Effector memory CD4-positive, alpha-beta T cell (primary cell): Measurements from ENCODE around the gene PTPRM.

Experiments used
- DNase-seq, 3 donors: peaks; one replicate each; pipeline ENCODE4 v3.0.0-alpha.2; 2020
- H3K27ac ChIP-seq: 2 replicates; pipeline ENCODE4 v1.7.0; 2013; ENCODE audit warnings: mild to moderate bottlenecking, low read length, moderate library complexity; ENCODE audit not compliant: insufficient read depth, poor library complexity, severe bottlenecking
- H3K27me3 ChIP-seq: replicated peaks from 2 replicates; pipeline ENCODE4 v1.7.0; 2013; ENCODE audit warnings: mild to moderate bottlenecking, low read length; ENCODE audit not compliant: insufficient read depth, control insufficient read depth, poor library complexity, severe bottlenecking
- H3K36me3 ChIP-seq: 2 replicates; pipeline ENCODE4 v1.7.0; 2013; ENCODE audit warnings: mild to moderate bottlenecking, low read length, moderate library complexity; ENCODE audit not compliant: control insufficient read depth, insufficient read depth
- H3K4me1 ChIP-seq: 2 replicates; pipeline ENCODE4 v1.7.0; 2013; ENCODE audit warnings: low read length, mild to moderate bottlenecking; ENCODE audit not compliant: control insufficient read depth, insufficient read depth, poor library complexity, severe bottlenecking
- H3K4me3 ChIP-seq: 2 replicates; pipeline ENCODE4 v1.7.0; 2013; ENCODE audit warnings: low read length, low read depth, mild to moderate bottlenecking; ENCODE audit not compliant: insufficient read depth, poor library complexity, severe bottlenecking
- H3K9me3 ChIP-seq: 2 replicates; pipeline ENCODE4 v1.7.0; 2013; ENCODE audit warnings: mild to moderate bottlenecking, low read length, moderate library complexity; ENCODE audit not compliant: control insufficient read depth

Gene PTPRM

GRCh38 chr18:8253944-8254343 lies 686.8 kb downstream of the PTPRM start:
- Histone ChIP-seq H3K27me3 (no peaks in the 10 kb centered on the region), H3K4me1 (no peaks in the 10 kb centered on the region), H3K27ac (no peak overlapping the region), H3K9me3 (no peaks in the 10 kb centered on the region), H3K4me3 (no peak overlapping the region), H3K36me3 (no peaks in the 10 kb centered on the region)
- no peak for DNase-seq

GRCh38 chr18:8254654-8255053 lies 687.5 kb downstream of the PTPRM start:
- H3K36me3 ChIP-seq = no peaks in the 10 kb centered on the region
- DNase-seq = no peak
- H3K4me3 ChIP-seq = no peak overlapping the region
- no peaks in the 10 kb centered on the region for H3K9me3 ChIP-seq
- no peak overlapping the region for H3K27ac ChIP-seq
- no peaks in the 10 kb centered on the region for H3K27me3 ChIP-seq
- no peaks in the 10 kb centered on the region for H3K4me1 ChIP-seq

- no peaks in the 10 kb centered on the region for H3K36me3 ChIP-seq
- H3K27ac ChIP-seq = no peak overlapping the region
- H3K4me3 ChIP-seq = no peak overlapping the region
- no peak for DNase-seq
- no peaks in the 10 kb centered on the region for H3K4me1 ChIP-seq
- no peaks in the 10 kb centered on the region for H3K9me3 ChIP-seq
- H3K27me3 ChIP-seq = no peaks in the 10 kb centered on the region
Measured at GRCh38 chr18:8257851-8258434, 690.8 kb downstream of the PTPRM start.

GRCh38 chr18:8260319-8260718 lies 693.2 kb downstream of the PTPRM start:
- no peaks in the 10 kb centered on the region for H3K4me1 ChIP-seq

GRCh38 chr18:8260827-8261226 lies 693.7 kb downstream of the PTPRM start:
- H3K27me3 ChIP-seq = no peaks in the 10 kb centered on the region
- H3K4me1 ChIP-seq = no peaks in the 10 kb centered on the region
- no peaks in the 10 kb centered on the region for H3K9me3 ChIP-seq
- DNase-seq = no peak
- H3K27ac ChIP-seq = no peak overlapping the region
- H3K4me3 ChIP-seq = no peak overlapping the region
- H3K36me3 ChIP-seq = no peaks in the 10 kb centered on the region

More at GRCh38 chr18:8260319-8260718, 693.2 kb downstream of the PTPRM start:
- no peak for DNase-seq
- no peak overlapping the region for H3K4me3 ChIP-seq
- no peaks in the 10 kb centered on the region for H3K27me3 ChIP-seq
- H3K27ac ChIP-seq = no peak overlapping the region
- H3K36me3 ChIP-seq = no peaks in the 10 kb centered on the region
- no peaks in the 10 kb centered on the region for H3K9me3 ChIP-seq

GRCh38 chr18:8261651-8262091 lies 694.6 kb downstream of the PTPRM start:
- no peaks in the 10 kb centered on the region for H3K36me3 ChIP-seq
- no peaks in the 10 kb centered on the region for H3K27me3 ChIP-seq
- no peaks in the 10 kb centered on the region for H3K9me3 ChIP-seq
- no peaks in the 10 kb centered on the region for H3K4me1 ChIP-seq
- H3K27ac ChIP-seq = no peak overlapping the region
- no peak for DNase-seq
- H3K4me3 ChIP-seq = no peak overlapping the region

GRCh38 chr18:8262221-8262620 lies 695.1 kb downstream of the PTPRM start:
- DNase-seq = no peak
- Histone ChIP-seq H3K4me1 (no peaks in the 10 kb centered on the region), H3K9me3 (no peaks in the 10 kb centered on the region), H3K27me3 (no peaks in the 10 kb centered on the region), H3K4me3 (no peak overlapping the region), H3K36me3 (no peaks in the 10 kb centered on the region), H3K27ac (no peak overlapping the region)

- no peaks in the 10 kb centered on the region for H3K9me3 ChIP-seq
- DNase-seq = no peak
- H3K27ac ChIP-seq = no peak overlapping the region
- H3K4me3 ChIP-seq = no peak overlapping the region
- no peaks in the 10 kb centered on the region for H3K27me3 ChIP-seq
- H3K36me3 ChIP-seq = no peaks in the 10 kb centered on the region
- no peaks in the 10 kb centered on the region for H3K4me1 ChIP-seq
Measured at GRCh38 chr18:8264116-8264515, 697.0 kb downstream of the PTPRM start.

GRCh38 chr18:8264861-8265411 lies 697.8 kb downstream of the PTPRM start:
- DNase-seq = no peak
- no peak overlapping the region for H3K4me3 ChIP-seq
- H3K27me3 ChIP-seq = no peaks in the 10 kb centered on the region
- H3K36me3 ChIP-seq = no peaks in the 10 kb centered on the region
- H3K27ac ChIP-seq = no peak overlapping the region
- H3K4me1 ChIP-seq = no peaks in the 10 kb centered on the region
- H3K9me3 ChIP-seq = no peaks in the 10 kb centered on the region

- DNase-seq = no peak
- Histone ChIP-seq H3K4me1 (no peaks in the 10 kb centered on the region), H3K27me3 (no peaks in the 10 kb centered on the region), H3K4me3 (no peak overlapping the region), H3K9me3 (no peaks in the 10 kb centered on the region), H3K27ac (no peak overlapping the region), H3K36me3 (no peaks in the 10 kb centered on the region)
Measured at GRCh38 chr18:8272254-8272653, 705.1 kb downstream of the PTPRM start.
